Glutamatergic neuron (in vitro differentiated cells): ENCODE data around the gene CSTF1. TPM values are rescaled to one million over a fixed set of nuclear protein-coding genes. Genes with fewer than 3 reads are reported as not detected.

Experiments
- DNase-seq: peaks from one replicate; pipeline ENCODE4 v3.0.0; 2022
- H3K27ac Mint-ChIP-seq: one replicate; pipeline ENCODE4 v1.8.0; 2020; ENCODE audit warnings: mild to moderate bottlenecking, mixed read lengths, inconsistent platforms; ENCODE audit not compliant: unreplicated experiment
- H3K27me3 Mint-ChIP-seq: one replicate; pipeline ENCODE4 v1.8.0; 2020; ENCODE audit warnings: mild to moderate bottlenecking, moderate library complexity, mixed read lengths, inconsistent platforms; ENCODE audit not compliant: unreplicated experiment
- H3K36me3 Mint-ChIP-seq: one replicate; pipeline ENCODE4 v1.8.0; 2020; ENCODE audit warnings: mild to moderate bottlenecking, mixed read lengths, inconsistent platforms; ENCODE audit not compliant: unreplicated experiment
- H3K4me1 Mint-ChIP-seq: one replicate; pipeline ENCODE4 v1.8.0; 2020; ENCODE audit warnings: mild to moderate bottlenecking, low read depth, mixed read lengths, inconsistent platforms; ENCODE audit not compliant: unreplicated experiment
- H3K4me3 Mint-ChIP-seq: one replicate; pipeline ENCODE4 v1.8.0; 2020; ENCODE audit warnings: mild to moderate bottlenecking, mixed read lengths, inconsistent platforms; ENCODE audit not compliant: unreplicated experiment
- H3K9me3 Mint-ChIP-seq: one replicate; pipeline ENCODE4 v1.8.0; 2020; ENCODE audit warnings: mild to moderate bottlenecking, moderate library complexity, mixed read lengths, inconsistent platforms; ENCODE audit not compliant: unreplicated experiment
- CTCF ChIP-seq: fragments of 200-600 bp; sonication (generic); IDR thresholded peaks from one replicate; pipeline ENCODE4 v1.5.0; 2021; ENCODE audit not compliant: partially characterized antibody, unreplicated experiment
- total RNA-seq: library from RNA; stranded (reverse); fragmentation: NEBNext Ultra II Directional; extraction: Animal tissue kit (Norgen Biotek cat#: 25700); gene quantifications from one replicate; pipeline ENCODE4 v1.2.1, GENCODE V29; 2021; ENCODE audit not compliant: unreplicated experiment

The CSTF1 gene
- total RNA-seq, 1 donor from 2014 or later, result 25.6 TPM

- Mint-ChIP-seq H3K27me3 (peaks cover 4% of the 10 kb centered on the region), H3K9me3 (peaks cover 1% of the 10 kb centered on the region), H3K27ac (no peak overlapping the region), H3K4me1 (no peaks in the 10 kb centered on the region), H3K36me3 (no peaks in the 10 kb centered on the region), H3K4me3 (no peak overlapping the region)
- DNase-seq, result no peak
- no peak for TF ChIP-seq CTCF
Measured at GRCh38 chr20:56423886-56424285, 31.4 kb downstream of the CSTF1 start.

GRCh38 chr20:56424931-56425330, 32.5 kb downstream of the CSTF1 start:
- Mint-ChIP-seq H3K27me3 (peaks cover 8% of the 10 kb centered on the region), H3K36me3 (no peaks in the 10 kb centered on the region), H3K4me1 (no peaks in the 10 kb centered on the region), H3K9me3 (no peaks in the 10 kb centered on the region), H3K4me3 (no peak overlapping the region), H3K27ac (no peak overlapping the region)
- TF ChIP-seq CTCF, result no peak
- no peak for DNase-seq

GRCh38 chr20:56426026-56426425, 33.6 kb downstream of the CSTF1 start:
- no peak overlapping the region for H3K27ac Mint-ChIP-seq
- peaks cover 10% of the 10 kb centered on the region for H3K27me3 Mint-ChIP-seq
- H3K9me3 Mint-ChIP-seq, result no peaks in the 10 kb centered on the region
- no peak for DNase-seq
- TF ChIP-seq CTCF, result no peak
- no peak overlapping the region for H3K4me3 Mint-ChIP-seq
- H3K36me3 Mint-ChIP-seq, result no peaks in the 10 kb centered on the region
- H3K4me1 Mint-ChIP-seq, result no peaks in the 10 kb centered on the region

GRCh38 chr20:56426926-56427325, 34.5 kb downstream of the CSTF1 start:
- no peak for TF ChIP-seq CTCF
- no peak overlapping the region for H3K27ac Mint-ChIP-seq
- no peaks in the 10 kb centered on the region for H3K4me1 Mint-ChIP-seq
- peaks cover 10% of the 10 kb centered on the region for H3K27me3 Mint-ChIP-seq
- no peaks in the 10 kb centered on the region for H3K9me3 Mint-ChIP-seq
- DNase-seq, result no peak
- no peaks in the 10 kb centered on the region for H3K36me3 Mint-ChIP-seq
- no peak overlapping the region for H3K4me3 Mint-ChIP-seq

- DNase-seq, result no peak
Measured at GRCh38 chr20:56427797-56428196, 35.4 kb downstream of the CSTF1 start.

More at GRCh38 chr20:56427797-56428196, 35.4 kb downstream of the CSTF1 start:
- Mint-ChIP-seq H3K36me3 (no peaks in the 10 kb centered on the region), H3K4me1 (no peaks in the 10 kb centered on the region), H3K27ac (no peak overlapping the region), H3K4me3 (no peak overlapping the region), H3K9me3 (no peaks in the 10 kb centered on the region), H3K27me3 (peaks cover 6% of the 10 kb centered on the region)
- no peak for TF ChIP-seq CTCF
